AG09319 (cell line): ENCODE data around the gene ABCA4.

Source experiments
- DNase-seq: peaks from one replicate; pipeline ENCODE4 v3.0.0-alpha.2; 2010; ENCODE audit warnings: low read depth; ENCODE audit errors: extremely low read depth
- TF ChIP-seq, protein P1 (sequence below): IDR thresholded peaks from 2 replicates; pipeline ENCODE4 v1.5.1; 2011; ENCODE audit warnings: low read depth, mild to moderate bottlenecking, inconsistent platforms, low read length, moderate library complexity

The ABCA4 gene

GRCh38 chr1:94009304-94009703 is 111.6 kb downstream of the ABCA4 start:
- no peak for DNase-seq
- TF ChIP-seq, protein P1, sequence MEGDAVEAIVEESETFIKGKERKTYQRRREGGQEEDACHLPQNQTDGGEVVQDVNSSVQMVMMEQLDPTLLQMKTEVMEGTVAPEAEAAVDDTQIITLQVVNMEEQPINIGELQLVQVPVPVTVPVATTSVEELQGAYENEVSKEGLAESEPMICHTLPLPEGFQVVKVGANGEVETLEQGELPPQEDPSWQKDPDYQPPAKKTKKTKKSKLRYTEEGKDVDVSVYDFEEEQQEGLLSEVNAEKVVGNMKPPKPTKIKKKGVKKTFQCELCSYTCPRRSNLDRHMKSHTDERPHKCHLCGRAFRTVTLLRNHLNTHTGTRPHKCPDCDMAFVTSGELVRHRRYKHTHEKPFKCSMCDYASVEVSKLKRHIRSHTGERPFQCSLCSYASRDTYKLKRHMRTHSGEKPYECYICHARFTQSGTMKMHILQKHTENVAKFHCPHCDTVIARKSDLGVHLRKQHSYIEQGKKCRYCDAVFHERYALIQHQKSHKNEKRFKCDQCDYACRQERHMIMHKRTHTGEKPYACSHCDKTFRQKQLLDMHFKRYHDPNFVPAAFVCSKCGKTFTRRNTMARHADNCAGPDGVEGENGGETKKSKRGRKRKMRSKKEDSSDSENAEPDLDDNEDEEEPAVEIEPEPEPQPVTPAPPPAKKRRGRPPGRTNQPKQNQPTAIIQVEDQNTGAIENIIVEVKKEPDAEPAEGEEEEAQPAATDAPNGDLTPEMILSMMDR: no peak

DNA sequence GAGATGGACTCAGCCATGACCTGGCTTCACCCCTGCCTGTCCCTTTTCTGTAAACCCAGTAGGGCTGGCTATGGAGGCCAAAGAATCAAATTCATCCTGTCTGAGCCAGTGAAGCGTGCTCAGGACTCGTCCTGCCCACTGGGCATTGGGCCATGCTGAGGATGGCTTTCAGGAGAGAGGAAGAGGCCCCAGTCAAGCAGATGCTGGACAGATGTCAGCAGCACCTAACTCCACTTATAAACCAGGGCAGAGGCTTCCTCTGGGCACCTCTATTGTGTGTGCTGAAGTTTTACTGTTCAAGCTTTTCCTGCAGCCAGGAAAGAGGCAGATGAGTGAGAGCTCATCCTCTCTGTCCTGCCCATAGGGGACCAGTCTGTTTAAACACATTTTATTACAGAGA is 114.3 kb downstream of the ABCA4 start:
- TF ChIP-seq, protein P1: no peak
- DNase-seq: no peak

DNA sequence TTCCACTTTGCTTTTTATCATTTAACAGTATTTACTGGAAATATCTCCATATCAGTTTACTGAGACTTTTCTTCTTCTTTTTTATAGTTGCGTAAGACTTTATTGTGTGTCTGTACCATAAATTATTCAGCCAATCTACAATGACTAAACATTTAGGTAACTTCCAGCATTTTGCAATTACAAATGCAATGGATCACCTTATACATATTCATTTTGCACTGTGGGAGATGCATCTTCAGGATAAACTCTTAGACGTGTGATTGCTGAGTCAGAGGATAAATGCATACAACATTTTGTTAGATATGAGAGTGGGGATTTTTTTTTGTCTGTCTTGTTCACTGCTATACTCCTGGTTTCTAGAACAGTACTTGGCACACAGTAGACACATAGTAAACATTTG is 116.0 kb downstream of the ABCA4 start:
- DNase-seq: no peak
- TF ChIP-seq, protein P1: no peak

DNA sequence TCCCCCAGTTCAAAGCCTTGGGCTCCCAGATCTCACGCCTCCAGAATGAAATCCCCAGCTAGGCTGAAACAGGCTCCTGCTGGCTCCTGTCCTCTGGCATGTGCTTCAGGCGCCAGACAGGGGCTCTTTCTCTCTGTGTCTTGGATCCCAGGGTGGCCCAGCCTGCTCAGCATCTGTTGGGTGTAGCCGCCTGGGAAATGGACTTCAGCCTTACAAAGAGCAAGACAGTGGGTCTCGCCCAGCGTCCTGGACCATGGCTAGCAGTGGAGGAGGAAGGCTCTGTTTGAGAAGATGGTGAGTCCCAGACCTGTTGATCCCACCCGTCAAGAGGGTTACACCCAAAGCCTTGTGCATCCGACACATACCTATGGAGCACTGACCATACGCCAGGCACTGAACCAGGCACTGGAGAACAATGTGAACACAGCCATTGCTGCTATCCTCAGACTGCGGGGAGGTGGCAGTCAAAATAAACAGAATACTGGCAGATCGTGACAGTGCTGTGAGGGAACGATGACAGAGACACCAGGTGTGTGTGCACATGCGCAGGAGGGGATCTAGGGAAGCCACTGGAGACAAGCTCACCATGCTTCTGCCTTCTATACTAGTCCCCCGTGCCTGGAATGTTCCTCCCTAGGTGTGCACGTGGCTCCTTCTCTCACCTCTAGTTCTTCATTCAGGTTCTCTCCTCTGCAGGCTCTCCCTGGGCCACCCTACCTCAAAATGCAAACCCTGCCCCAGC is 118.7 kb downstream of the ABCA4 start:
- TF ChIP-seq, protein P1: no peak

DNA sequence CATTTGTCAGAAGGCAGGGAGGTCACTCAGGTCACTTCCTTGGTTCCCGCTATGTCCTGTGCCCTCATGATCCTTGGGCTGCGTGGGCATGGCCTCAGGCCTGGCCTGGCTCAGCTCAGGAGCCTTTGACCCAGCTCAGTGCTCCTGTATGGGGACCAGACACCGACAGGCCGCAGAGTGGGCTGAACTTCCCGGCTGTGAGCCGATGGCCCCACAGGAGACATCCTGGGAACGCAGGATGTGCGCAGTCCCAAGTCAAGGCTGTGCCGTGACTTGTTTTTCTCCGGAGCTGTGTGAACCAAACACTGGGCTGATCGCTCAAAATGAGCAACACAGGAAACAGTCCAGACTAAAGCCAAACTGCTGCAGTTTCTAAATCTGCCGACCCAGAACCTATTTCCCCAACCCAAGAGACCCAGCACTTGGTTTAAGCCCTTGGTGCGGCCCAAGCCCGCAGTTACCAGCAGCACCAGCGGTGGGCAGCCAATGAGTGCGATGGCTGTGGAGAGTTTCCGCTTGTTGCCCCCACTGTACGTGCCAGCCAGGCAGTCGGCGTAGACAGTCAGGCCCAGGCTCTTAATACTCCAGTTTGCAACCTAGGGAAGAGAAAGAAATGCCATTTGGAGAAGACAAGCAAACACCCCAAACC is 119.4 kb downstream of the ABCA4 start:
- TF ChIP-seq, protein P1: no peak
- no peak for DNase-seq

More for the DNA sequence above, 118.7 kb downstream of the ABCA4 start:
- no peak for DNase-seq

- TF ChIP-seq, protein P1: no peak
- no peak for DNase-seq
These were observed 120.3 kb downstream of the ABCA4 start for GRCh38 chr1:94000510-94001282.
